WTC11 (cell line): Measurements from ENCODE around the gene SLC2A10. TPM values are rescaled to one million over a fixed set of nuclear protein-coding genes. Genes with fewer than 3 reads are reported as not detected.

Experiments
- ATF1 ChIP-seq: sonication (generic); formaldehyde crosslinking; IDR thresholded peaks from 2 replicates; pipeline ENCODE4 v1.8.1; 2023; ENCODE audit warnings: mild to moderate bottlenecking, moderate library complexity, missing genetic modification reagents
- CREM ChIP-seq: sonication (generic); formaldehyde crosslinking; IDR thresholded peaks from 2 replicates; pipeline ENCODE4 v1.8.1; 2022; ENCODE audit warnings: mild to moderate bottlenecking, missing genetic modification reagents, moderate library complexity
- ESRRA ChIP-seq: sonication (generic); formaldehyde crosslinking; IDR thresholded peaks from 2 replicates; pipeline ENCODE4 v1.8.1; 2022; ENCODE audit warnings: mild to moderate bottlenecking, missing genetic modification reagents, borderline replicate concordance
- ETV6 ChIP-seq: sonication (generic); formaldehyde crosslinking; IDR thresholded peaks from 2 replicates; pipeline ENCODE4 v1.8.1; 2022; ENCODE audit warnings: mild to moderate bottlenecking, missing genetic modification reagents
- FOXK1 ChIP-seq: sonication (generic); formaldehyde crosslinking; IDR thresholded peaks from 2 replicates; pipeline ENCODE4 v1.8.0; 2022; ENCODE audit warnings: mild to moderate bottlenecking, moderate library complexity, missing genetic modification reagents
- FOXP1 ChIP-seq: sonication (generic); formaldehyde crosslinking; IDR thresholded peaks from 2 replicates; pipeline ENCODE4 v1.8.0; 2022; ENCODE audit warnings: missing genetic modification reagents, mild to moderate bottlenecking, moderate library complexity, borderline replicate concordance
- NFATC4 ChIP-seq: fragments of 250-450 bp; sonication (Bioruptor Pico); IDR thresholded peaks from 2 replicates; pipeline ENCODE4 v1.9.0; 2021; ENCODE audit warnings: mild to moderate bottlenecking
- NFE2L1 ChIP-seq: sonication (generic); formaldehyde crosslinking; IDR thresholded peaks from 2 replicates; pipeline ENCODE4 v1.8.1; 2023; ENCODE audit warnings: missing genetic modification reagents
- PRRX2 ChIP-seq: fragments of 250-450 bp; sonication (Bioruptor Pico); IDR thresholded peaks from 2 replicates; pipeline ENCODE4 v1.8.0; 2021; ENCODE audit warnings: mild to moderate bottlenecking
- SOX15 ChIP-seq: fragments of 250-450 bp; sonication (Bioruptor Pico); IDR thresholded peaks from 2 replicates; pipeline ENCODE4 v1.9.0; 2021; ENCODE audit warnings: mild to moderate bottlenecking
- TCF7 ChIP-seq: sonication (generic); formaldehyde crosslinking; IDR thresholded peaks from 2 replicates; pipeline ENCODE4 v1.8.0; 2022; ENCODE audit warnings: mild to moderate bottlenecking, low read depth, missing genetic modification reagents, moderate library complexity
- TEAD1 ChIP-seq: sonication (generic); formaldehyde crosslinking; IDR thresholded peaks from 2 replicates; pipeline ENCODE4 v1.8.0; 2022; ENCODE audit warnings: mild to moderate bottlenecking, missing genetic modification reagents
- TEAD4 ChIP-seq: sonication (generic); formaldehyde crosslinking; IDR thresholded peaks from 2 replicates; pipeline ENCODE4 v1.8.0; 2022; ENCODE audit warnings: mild to moderate bottlenecking, missing genetic modification reagents
- ZNF138 ChIP-seq: sonication (generic); formaldehyde crosslinking; conservative IDR thresholded peaks from 2 replicates; pipeline ENCODE4 v1.8.1; 2022; ENCODE audit warnings: mild to moderate bottlenecking, moderate library complexity, missing genetic modification reagents
- ZNF232 ChIP-seq: sonication (generic); formaldehyde crosslinking; IDR thresholded peaks from 2 replicates; pipeline ENCODE4 v1.8.0; 2022; ENCODE audit warnings: mild to moderate bottlenecking, missing genetic modification reagents
- ZNF423 ChIP-seq: fragments of 250-450 bp; sonication (Bioruptor Pico); IDR thresholded peaks from 2 replicates; pipeline ENCODE4 v2.1.2; 2022; ENCODE audit warnings: mild to moderate bottlenecking, moderate library complexity
- ZNF671 ChIP-seq: fragments of 250-450 bp; sonication (Bioruptor Pico); IDR thresholded peaks from 2 replicates; pipeline ENCODE4 v1.8.0; 2021; ENCODE audit warnings: mild to moderate bottlenecking
- total RNA-seq: library from RNA; stranded (reverse); gene quantifications from 3 replicates; pipeline ENCODE4 v1.2.3, GENCODE V29; 2021
- TF ChIP-seq, protein P1 (sequence below): sonication (generic); formaldehyde crosslinking; conservative IDR thresholded peaks from 2 replicates; pipeline ENCODE4 v1.8.1; 2022; ENCODE audit warnings: mild to moderate bottlenecking, missing genetic modification reagents
- TF ChIP-seq, protein P2 (sequence below): sonication (generic); formaldehyde crosslinking; IDR thresholded peaks from 2 replicates; pipeline ENCODE4 v1.8.1; 2023; ENCODE audit warnings: mild to moderate bottlenecking, missing genetic modification reagents
- TF ChIP-seq, protein P3 (sequence below): sonication (generic); formaldehyde crosslinking; conservative IDR thresholded peaks from 2 replicates; pipeline ENCODE4 v1.8.1; 2023; ENCODE audit warnings: mild to moderate bottlenecking, low read depth, missing genetic modification reagents, moderate library complexity
- TF ChIP-seq, protein P4 (sequence below): sonication (generic); formaldehyde crosslinking; IDR thresholded peaks from 2 replicates; pipeline ENCODE4 v1.8.1; 2023; ENCODE audit warnings: mild to moderate bottlenecking, missing genetic modification reagents, borderline replicate concordance
- TF ChIP-seq, protein P5 (sequence below): sonication (generic); formaldehyde crosslinking; IDR thresholded peaks from 2 replicates; pipeline ENCODE4 v1.8.0; 2022; ENCODE audit warnings: mild to moderate bottlenecking, missing genetic modification reagents
- TF ChIP-seq, protein P6 (sequence below): sonication (generic); formaldehyde crosslinking; IDR thresholded peaks from 2 replicates; pipeline ENCODE4 v1.8.1; 2023; ENCODE audit warnings: mild to moderate bottlenecking, missing genetic modification reagents, moderate library complexity
- TF ChIP-seq, protein P7 (sequence below): sonication (generic); formaldehyde crosslinking; IDR thresholded peaks from 2 replicates; pipeline ENCODE4 v1.8.1; 2022; ENCODE audit warnings: low read depth, mild to moderate bottlenecking, moderate library complexity, missing genetic modification reagents, borderline replicate concordance
- TF ChIP-seq, protein P8 (sequence below): fragments of 200-600 bp; IDR thresholded peaks from 2 replicates; pipeline ENCODE4 v1.8.0; 2022; ENCODE audit warnings: antibody characterized with exemption

The SLC2A10 gene
- total RNA-seq, 1 experiment from 2014 or later: 8.0 TPM

DNA sequence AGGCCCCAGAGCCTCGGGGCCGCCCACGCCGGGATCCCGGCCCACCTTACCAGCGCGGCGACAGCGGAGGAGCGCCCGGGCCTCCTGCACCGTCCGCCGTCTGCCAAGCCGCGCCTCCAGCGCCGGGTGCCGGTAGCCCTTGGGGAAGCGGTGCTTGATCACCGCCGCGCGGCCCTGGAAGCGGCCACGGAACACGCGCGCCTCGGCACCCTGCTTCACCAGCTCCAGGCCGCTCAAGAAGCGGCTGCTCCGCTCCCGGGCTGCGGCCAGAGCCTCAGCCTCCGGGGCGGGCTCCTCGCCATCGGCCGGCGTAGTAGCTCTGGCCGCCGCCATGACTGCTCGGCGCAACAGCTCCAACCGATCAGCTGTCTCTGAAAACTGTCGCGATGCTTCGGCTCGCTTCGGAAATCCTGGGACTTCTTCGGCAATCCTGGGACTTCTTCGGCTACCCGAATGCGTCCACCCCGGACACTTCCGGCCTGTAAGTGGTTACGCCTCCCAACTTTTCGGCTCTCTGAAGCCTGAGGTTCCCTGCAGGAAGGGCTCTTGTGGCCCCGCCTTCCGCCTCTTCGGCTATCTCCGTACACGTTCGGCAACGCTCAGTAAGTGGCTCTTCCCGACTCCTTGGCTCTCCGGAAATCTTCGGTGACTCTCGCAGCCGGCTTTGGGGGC lies 20.2 kb upstream of the SLC2A10 start, which contains the start of gene TP53RK (continued):
- TF ChIP-seq PRRX2 (CRISPR knock-in tag) (no peak), ESRRA (peak; percentile 58; the same call in 1 of the 2 replicates), FOXK1 (CRISPR knock-in tag) (peak; percentile 87), TEAD1 (CRISPR knock-in tag) (0 out of 2 replicates have a peak, but pooled peaks have one; percentile 48), ZNF138 (CRISPR knock-in tag) (no peak), TEAD4 (CRISPR knock-in tag) (no peak), NFE2L1 (no peak; the same call in 1 of the 2 replicates), ATF1 (CRISPR knock-in tag) (no peak), FOXP1 (CRISPR knock-in tag) (0 out of 2 replicates have a peak, but pooled peaks have one; percentile 59), ZNF423 (CRISPR knock-in tag) (no peak), TCF7 (no peak), SOX15 (CRISPR knock-in tag) (no peak), ZNF671 (CRISPR knock-in tag) (no peak), ETV6 (CRISPR knock-in tag) (no peak), NFATC4 (CRISPR knock-in tag) (no peak), CREM (CRISPR knock-in tag) (0 out of 2 replicates have a peak, but pooled peaks have one; percentile 59), ZNF232 (CRISPR knock-in tag) (0 out of 2 replicates have a peak, but pooled peaks have one; percentile 19)
- TF ChIP-seq, protein P1, sequence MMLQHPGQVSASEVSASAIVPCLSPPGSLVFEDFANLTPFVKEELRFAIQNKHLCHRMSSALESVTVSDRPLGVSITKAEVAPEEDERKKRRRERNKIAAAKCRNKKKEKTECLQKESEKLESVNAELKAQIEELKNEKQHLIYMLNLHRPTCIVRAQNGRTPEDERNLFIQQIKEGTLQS (CRISPR knock-in tag): no peak
- TF ChIP-seq, protein P2, sequence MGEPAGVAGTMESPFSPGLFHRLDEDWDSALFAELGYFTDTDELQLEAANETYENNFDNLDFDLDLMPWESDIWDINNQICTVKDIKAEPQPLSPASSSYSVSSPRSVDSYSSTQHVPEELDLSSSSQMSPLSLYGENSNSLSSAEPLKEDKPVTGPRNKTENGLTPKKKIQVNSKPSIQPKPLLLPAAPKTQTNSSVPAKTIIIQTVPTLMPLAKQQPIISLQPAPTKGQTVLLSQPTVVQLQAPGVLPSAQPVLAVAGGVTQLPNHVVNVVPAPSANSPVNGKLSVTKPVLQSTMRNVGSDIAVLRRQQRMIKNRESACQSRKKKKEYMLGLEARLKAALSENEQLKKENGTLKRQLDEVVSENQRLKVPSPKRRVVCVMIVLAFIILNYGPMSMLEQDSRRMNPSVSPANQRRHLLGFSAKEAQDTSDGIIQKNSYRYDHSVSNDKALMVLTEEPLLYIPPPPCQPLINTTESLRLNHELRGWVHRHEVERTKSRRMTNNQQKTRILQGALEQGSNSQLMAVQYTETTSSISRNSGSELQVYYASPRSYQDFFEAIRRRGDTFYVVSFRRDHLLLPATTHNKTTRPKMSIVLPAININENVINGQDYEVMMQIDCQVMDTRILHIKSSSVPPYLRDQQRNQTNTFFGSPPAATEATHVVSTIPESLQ (CRISPR knock-in tag): no peak
- TF ChIP-seq, protein P3, sequence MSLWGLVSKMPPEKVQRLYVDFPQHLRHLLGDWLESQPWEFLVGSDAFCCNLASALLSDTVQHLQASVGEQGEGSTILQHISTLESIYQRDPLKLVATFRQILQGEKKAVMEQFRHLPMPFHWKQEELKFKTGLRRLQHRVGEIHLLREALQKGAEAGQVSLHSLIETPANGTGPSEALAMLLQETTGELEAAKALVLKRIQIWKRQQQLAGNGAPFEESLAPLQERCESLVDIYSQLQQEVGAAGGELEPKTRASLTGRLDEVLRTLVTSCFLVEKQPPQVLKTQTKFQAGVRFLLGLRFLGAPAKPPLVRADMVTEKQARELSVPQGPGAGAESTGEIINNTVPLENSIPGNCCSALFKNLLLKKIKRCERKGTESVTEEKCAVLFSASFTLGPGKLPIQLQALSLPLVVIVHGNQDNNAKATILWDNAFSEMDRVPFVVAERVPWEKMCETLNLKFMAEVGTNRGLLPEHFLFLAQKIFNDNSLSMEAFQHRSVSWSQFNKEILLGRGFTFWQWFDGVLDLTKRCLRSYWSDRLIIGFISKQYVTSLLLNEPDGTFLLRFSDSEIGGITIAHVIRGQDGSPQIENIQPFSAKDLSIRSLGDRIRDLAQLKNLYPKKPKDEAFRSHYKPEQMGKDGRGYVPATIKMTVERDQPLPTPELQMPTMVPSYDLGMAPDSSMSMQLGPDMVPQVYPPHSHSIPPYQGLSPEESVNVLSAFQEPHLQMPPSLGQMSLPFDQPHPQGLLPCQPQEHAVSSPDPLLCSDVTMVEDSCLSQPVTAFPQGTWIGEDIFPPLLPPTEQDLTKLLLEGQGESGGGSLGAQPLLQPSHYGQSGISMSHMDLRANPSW (CRISPR knock-in tag): no peak
- TF ChIP-seq, protein P4, sequence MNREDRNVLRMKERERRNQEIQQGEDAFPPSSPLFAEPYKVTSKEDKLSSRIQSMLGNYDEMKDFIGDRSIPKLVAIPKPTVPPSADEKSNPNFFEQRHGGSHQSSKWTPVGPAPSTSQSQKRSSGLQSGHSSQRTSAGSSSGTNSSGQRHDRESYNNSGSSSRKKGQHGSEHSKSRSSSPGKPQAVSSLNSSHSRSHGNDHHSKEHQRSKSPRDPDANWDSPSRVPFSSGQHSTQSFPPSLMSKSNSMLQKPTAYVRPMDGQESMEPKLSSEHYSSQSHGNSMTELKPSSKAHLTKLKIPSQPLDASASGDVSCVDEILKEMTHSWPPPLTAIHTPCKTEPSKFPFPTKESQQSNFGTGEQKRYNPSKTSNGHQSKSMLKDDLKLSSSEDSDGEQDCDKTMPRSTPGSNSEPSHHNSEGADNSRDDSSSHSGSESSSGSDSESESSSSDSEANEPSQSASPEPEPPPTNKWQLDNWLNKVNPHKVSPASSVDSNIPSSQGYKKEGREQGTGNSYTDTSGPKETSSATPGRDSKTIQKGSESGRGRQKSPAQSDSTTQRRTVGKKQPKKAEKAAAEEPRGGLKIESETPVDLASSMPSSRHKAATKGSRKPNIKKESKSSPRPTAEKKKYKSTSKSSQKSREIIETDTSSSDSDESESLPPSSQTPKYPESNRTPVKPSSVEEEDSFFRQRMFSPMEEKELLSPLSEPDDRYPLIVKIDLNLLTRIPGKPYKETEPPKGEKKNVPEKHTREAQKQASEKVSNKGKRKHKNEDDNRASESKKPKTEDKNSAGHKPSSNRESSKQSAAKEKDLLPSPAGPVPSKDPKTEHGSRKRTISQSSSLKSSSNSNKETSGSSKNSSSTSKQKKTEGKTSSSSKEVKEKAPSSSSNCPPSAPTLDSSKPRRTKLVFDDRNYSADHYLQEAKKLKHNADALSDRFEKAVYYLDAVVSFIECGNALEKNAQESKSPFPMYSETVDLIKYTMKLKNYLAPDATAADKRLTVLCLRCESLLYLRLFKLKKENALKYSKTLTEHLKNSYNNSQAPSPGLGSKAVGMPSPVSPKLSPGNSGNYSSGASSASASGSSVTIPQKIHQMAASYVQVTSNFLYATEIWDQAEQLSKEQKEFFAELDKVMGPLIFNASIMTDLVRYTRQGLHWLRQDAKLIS (CRISPR knock-in tag): peak; percentile 46; the same call in 1 of the 2 replicates
- TF ChIP-seq, protein P5, sequence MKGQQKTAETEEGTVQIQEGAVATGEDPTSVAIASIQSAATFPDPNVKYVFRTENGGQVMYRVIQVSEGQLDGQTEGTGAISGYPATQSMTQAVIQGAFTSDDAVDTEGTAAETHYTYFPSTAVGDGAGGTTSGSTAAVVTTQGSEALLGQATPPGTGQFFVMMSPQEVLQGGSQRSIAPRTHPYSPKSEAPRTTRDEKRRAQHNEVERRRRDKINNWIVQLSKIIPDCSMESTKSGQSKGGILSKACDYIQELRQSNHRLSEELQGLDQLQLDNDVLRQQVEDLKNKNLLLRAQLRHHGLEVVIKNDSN (CRISPR knock-in tag): peak; percentile 23; the same call in 1 of the 2 replicates
- TF ChIP-seq, protein P6, sequence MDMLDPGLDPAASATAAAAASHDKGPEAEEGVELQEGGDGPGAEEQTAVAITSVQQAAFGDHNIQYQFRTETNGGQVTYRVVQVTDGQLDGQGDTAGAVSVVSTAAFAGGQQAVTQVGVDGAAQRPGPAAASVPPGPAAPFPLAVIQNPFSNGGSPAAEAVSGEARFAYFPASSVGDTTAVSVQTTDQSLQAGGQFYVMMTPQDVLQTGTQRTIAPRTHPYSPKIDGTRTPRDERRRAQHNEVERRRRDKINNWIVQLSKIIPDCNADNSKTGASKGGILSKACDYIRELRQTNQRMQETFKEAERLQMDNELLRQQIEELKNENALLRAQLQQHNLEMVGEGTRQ (CRISPR knock-in tag): peak; percentile 59; the same call in 1 of the 2 replicates
- TF ChIP-seq, protein P7, sequence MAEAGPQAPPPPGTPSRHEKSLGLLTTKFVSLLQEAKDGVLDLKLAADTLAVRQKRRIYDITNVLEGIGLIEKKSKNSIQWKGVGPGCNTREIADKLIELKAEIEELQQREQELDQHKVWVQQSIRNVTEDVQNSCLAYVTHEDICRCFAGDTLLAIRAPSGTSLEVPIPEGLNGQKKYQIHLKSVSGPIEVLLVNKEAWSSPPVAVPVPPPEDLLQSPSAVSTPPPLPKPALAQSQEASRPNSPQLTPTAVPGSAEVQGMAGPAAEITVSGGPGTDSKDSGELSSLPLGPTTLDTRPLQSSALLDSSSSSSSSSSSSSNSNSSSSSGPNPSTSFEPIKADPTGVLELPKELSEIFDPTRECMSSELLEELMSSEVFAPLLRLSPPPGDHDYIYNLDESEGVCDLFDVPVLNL (CRISPR knock-in tag): no peak
- TF ChIP-seq, protein P8, sequence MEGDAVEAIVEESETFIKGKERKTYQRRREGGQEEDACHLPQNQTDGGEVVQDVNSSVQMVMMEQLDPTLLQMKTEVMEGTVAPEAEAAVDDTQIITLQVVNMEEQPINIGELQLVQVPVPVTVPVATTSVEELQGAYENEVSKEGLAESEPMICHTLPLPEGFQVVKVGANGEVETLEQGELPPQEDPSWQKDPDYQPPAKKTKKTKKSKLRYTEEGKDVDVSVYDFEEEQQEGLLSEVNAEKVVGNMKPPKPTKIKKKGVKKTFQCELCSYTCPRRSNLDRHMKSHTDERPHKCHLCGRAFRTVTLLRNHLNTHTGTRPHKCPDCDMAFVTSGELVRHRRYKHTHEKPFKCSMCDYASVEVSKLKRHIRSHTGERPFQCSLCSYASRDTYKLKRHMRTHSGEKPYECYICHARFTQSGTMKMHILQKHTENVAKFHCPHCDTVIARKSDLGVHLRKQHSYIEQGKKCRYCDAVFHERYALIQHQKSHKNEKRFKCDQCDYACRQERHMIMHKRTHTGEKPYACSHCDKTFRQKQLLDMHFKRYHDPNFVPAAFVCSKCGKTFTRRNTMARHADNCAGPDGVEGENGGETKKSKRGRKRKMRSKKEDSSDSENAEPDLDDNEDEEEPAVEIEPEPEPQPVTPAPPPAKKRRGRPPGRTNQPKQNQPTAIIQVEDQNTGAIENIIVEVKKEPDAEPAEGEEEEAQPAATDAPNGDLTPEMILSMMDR: no peak
